A549 (cell line): Measurements from ENCODE around the gene COL5A1.

ENCODE experiments used
- CEBPB ChIP-seq, 2 experiments: fragments of >200 bp in 1 of 2; sonication (Bioruptor Twin) in 1 of 2; formaldehyde crosslinking in 1 of 2; IDR thresholded peaks; 2 replicates each; pipeline ENCODE4 v1.6.1; 2012 to 2016
- FOSB ChIP-seq: fragments of 250-450 bp; sonication (Bioruptor Pico); IDR thresholded peaks from 2 replicates; pipeline ENCODE4 v1.5.0; 2020; ENCODE audit warnings: mild to moderate bottlenecking, moderate library complexity
- JUN ChIP-seq, 2 experiments: fragments of >200 bp; sonication (Bioruptor Twin); formaldehyde crosslinking; IDR thresholded peaks; 2 replicates in 1 of 2; 3 replicates in 1 of 2; pipeline ENCODE4 v1.6.1; 2016 to 2017
- MAFK ChIP-seq: fragments of 450-650 bp; IDR thresholded peaks from 2 replicates; pipeline ENCODE4 v1.6.1; 2014; ENCODE audit not compliant: partially characterized antibody
- MAX ChIP-seq: IDR thresholded peaks from 2 replicates; pipeline ENCODE4 v1.6.1; 2012
- POLR2A ChIP-seq: IDR thresholded peaks from 2 replicates; pipeline ENCODE4 v1.6.1; 2012; ENCODE audit warnings: mild to moderate bottlenecking, low read length
- ZFP36 ChIP-seq: fragments of 450-650 bp; IDR thresholded peaks from 2 replicates; pipeline ENCODE4 v1.6.1; 2014; ENCODE audit warnings: borderline replicate concordance; ENCODE audit not compliant: partially characterized antibody
- ZNF302 ChIP-seq: fragments of 250-450 bp; sonication (Bioruptor Pico); IDR thresholded peaks from 2 replicates; pipeline ENCODE4 v1.9.0; 2021; ENCODE audit warnings: inconsistent platforms, mild to moderate bottlenecking, moderate library complexity
- TF ChIP-seq, protein P1 (sequence below): fragments of >200 bp; sonication (Bioruptor Twin); formaldehyde crosslinking; IDR thresholded peaks from 3 replicates; pipeline ENCODE4 v1.5.1; 2016

DNA sequence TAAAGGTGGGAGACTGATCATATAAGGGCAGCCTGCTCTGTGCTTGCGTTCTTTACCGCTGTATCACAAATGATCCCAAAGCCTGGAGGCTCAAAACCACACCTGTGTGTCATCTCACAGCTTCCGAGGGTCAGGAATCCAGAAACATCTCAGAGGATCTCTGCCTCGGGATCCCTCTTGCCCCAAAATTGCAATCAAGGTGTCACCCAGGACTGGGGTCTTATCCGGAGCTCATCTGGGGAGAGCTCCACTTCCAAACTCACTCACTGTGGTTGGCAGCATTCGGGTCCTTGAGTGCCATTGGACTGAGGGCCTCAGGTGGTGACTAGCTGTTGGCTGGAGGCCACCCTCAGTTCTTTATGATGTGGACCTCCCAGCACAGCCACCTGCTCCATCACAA, 212.3 kb downstream of the COL5A1 start:
- TF ChIP-seq, protein P1, sequence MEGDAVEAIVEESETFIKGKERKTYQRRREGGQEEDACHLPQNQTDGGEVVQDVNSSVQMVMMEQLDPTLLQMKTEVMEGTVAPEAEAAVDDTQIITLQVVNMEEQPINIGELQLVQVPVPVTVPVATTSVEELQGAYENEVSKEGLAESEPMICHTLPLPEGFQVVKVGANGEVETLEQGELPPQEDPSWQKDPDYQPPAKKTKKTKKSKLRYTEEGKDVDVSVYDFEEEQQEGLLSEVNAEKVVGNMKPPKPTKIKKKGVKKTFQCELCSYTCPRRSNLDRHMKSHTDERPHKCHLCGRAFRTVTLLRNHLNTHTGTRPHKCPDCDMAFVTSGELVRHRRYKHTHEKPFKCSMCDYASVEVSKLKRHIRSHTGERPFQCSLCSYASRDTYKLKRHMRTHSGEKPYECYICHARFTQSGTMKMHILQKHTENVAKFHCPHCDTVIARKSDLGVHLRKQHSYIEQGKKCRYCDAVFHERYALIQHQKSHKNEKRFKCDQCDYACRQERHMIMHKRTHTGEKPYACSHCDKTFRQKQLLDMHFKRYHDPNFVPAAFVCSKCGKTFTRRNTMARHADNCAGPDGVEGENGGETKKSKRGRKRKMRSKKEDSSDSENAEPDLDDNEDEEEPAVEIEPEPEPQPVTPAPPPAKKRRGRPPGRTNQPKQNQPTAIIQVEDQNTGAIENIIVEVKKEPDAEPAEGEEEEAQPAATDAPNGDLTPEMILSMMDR = no peak
- TF ChIP-seq ZFP36 = no peak
- TF ChIP-seq ZNF302 = no peak
- no peak for TF ChIP-seq MAFK
- TF ChIP-seq CEBPB (IDR thresholded peaks at IDR 0.05) = no peak
- no peak for TF ChIP-seq JUN (IDR thresholded peaks at IDR 0.05)
- TF ChIP-seq FOSB (CRISPR knock-in tag) = no peak
- no peak for TF ChIP-seq POLR2A
- no peak for TF ChIP-seq MAX
